Activated CD4-positive, alpha-beta T cell treated with anti-CD3 and anti-CD28 coated beads, Interleukin-2, Interleukin-6, amounts not matched to agents 100 ng/mL and 50 ng/mL, durations not matched to agents 16 hours and 8 hours (primary cell): Measurements from ENCODE around the gene ARHGAP40.

ENCODE experiments used
- DNase-seq: peaks from one replicate; pipeline ENCODE4 v3.0.0-alpha.2; 2020

The ARHGAP40 gene

GRCh38 chr20:38623061-38623460, 21.5 kb downstream of the ARHGAP40 start:
- no peak for DNase-seq

GRCh38 chr20:38624084-38624483, 22.5 kb downstream of the ARHGAP40 start:
- no peak for DNase-seq

- no peak for DNase-seq
Observed at GRCh38 chr20:38625896-38626295, 24.3 kb downstream of the ARHGAP40 start.

GRCh38 chr20:38626921-38627659, 25.5 kb downstream of the ARHGAP40 start:
- DNase-seq = no peak

- no peak for DNase-seq
Observed at GRCh38 chr20:38628580-38629470, 27.2 kb downstream of the ARHGAP40 start.

DNA sequence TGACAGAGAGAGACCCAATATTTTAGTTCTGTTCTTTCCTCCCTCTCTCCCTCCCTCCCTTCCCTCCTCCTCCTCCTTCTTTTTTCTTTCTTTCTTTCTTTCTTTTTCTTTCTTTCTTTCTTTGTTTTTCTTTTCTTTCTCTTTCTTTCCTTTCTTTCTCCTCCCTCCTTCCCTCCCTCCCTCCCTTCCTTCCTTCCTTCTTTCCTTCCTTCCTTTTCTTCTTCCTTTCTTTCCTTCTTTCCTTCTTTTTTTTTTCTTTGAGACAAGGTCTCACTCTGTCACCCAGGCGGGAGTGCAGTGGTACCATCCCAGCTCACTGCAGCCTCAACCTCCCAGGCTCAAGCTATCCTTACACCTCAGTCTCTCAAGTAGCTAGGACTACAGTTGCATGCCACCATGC, 28.4 kb downstream of the ARHGAP40 start:
- no peak for DNase-seq

GRCh38 chr20:38630727-38631126, 29.1 kb downstream of the ARHGAP40 start:
- DNase-seq = no peak

DNA sequence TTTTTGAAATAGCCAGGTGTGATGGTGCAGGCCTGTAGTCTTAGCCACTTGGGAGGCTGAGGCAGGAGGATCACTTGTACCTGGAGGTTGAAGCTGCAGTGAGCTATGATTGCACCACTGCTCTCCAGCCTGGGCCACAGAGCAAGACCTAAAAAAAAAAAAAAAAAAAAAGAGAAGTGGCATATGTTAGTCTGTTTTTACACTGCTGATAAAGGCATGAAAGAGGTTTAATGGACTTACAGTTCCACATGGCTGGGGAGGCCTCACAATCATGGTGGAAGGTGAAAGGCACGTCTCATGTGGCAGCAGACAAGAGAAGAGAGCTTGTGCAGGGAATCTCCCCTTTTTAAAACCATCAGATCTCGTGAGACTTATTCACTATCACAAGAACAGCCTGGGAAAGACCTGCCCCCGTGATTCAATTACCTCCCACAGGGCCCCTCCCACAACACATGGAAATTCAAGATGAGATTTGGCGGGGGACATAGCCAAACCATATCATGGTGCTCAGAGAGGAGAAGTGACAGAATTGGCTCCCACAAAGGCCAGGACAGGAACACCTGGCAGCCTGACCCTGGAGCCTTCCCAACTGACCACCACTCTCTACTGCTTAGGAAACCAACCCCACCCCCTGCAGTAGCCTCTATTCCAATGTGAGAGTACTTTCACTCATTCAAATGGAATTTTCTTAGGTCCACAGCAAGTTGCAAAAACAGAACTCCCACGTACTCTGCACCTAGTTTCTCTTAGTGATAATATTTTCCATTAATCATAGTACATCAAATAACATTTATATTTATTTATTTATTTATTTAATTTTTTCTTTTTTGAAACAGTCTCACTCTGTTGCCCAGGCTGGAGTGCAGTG, 29.8 kb downstream of the ARHGAP40 start:
- DNase-seq = no peak

- peak; percentile 82 for DNase-seq
Observed at GRCh38 chr20:38633577-38634093, 32.0 kb downstream of the ARHGAP40 start.

DNA sequence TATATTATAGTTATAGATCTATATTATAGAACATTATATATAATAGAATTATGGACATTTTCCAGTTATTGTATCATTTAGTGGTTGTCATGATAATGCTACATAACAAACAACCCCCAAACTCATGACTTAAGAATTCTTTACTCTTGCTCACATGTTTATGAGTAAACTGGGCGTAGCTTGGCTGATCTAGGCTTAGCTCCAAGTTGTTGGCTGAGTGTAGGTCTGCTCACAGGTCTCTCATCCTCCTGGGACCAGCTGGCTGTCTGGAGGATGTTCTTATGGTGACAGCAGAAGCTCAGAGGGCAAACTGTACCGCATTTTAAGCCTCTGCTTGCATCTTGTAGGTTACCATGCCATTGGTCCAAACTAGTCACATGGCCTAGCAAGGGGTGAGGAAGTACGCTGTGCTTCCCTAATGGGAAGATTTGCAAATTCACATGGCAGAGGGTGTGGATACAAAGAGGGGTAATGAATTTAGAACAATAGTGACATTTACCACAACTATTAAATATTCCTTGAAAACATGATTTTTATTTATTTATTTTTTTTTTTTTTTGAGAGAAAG, 34.2 kb downstream of the ARHGAP40 start:
- DNase-seq = no peak

DNA sequence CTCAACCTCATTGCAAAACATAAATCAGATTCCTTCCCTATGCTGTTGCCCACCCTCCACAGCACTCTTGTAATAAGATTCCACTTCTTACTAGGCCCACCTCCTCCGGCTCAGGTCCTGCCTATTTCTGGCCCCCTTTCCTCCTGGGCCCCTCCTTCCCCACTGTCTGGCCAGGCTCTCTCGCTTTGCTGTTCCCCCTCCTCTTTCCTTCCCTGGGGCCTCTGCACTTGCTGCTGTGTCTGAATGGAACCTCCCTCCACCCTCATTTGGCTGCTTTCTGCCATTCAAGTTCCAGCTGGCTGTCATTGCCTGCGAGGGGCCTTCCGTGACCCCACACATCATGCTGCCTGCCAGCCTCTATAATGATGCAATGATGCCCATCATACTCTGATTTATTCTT, 38.9 kb downstream of the ARHGAP40 start:
- no peak for DNase-seq

DNA sequence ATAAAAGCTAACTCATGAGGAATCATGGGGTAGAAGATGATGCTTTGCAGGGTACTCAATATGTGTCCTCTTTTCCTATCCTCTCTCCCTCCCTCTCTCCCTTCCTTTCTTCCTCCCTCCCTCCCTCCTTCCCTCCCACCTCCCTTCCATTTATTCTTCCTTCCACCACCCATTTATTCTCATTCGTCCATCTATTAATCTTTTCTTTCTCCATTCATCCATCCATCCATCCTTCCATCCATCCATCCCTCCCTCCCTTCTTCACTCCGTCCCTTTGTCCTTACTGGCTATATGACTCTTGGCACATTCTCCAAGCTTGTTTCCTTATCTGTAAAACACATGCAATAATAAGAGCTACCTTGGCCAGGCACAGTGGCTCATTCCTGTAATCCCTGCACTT, 40.9 kb downstream of the ARHGAP40 start:
- no peak for DNase-seq

GRCh38 chr20:38644588-38645260, 43.1 kb downstream of the ARHGAP40 start:
- DNase-seq = no peak

DNA sequence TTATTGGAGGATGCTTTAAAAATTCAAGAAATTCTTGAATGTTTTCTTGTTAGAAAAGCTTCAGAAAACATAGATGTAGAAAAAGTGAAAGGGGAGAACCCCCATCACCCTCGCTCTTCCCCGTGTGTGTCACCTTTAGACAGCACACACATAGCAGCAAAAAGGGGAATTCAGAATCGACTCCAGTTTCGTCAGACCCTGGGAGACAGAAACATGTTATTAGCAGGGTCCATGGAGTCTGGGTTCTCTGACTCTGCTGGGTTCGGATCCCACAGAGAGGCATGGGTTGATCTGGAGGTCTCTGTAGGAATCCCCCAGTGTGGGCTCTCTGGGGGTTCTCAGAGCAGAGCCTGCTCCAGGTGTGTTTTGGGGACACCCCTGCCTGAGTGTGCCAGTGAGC, 43.7 kb downstream of the ARHGAP40 start:
- DNase-seq = no peak

DNA sequence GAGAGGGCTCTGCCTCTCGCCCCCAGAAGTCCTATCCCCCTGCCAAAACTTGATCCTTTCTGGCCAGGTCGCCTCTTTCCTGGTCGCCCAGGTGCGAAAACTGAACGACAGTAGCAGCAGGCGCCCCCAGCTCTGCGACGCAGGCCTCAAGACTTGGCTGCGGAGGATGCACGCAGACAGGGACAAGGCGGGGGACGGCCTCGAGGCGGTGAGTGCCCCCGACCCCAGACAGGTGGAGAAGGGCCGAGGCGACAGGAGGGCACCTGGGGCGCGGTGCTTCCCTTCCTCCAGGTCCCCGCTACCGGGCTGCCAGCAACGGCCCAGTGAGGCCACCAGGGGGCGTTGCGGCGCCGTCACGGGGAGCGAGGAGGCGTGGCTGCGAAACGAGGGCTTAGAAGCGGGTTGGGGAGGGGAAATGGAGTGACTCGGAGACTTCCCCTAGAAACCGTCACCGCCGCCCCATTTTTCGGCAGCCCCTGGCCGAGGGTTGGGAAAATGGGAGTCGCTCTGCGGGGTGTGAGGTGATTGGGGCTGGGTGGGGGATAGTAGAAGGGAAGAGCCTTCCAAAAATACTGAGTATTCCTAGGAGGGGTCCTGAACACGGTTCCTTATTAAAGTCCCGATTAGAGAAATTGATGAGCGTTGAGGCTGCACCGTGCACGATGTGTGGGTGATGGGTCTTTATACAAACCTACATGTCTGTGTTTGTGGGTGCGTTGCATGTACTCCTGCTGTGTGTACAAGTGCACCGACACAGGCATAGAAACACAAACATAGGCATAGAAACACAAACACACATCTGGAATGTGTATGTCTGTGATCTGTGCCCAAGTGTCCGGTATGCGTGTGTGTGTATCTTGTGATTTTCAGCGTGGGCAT, 44.6 kb downstream of the ARHGAP40 start:
- peak; percentile 93 for DNase-seq

- DNase-seq = peak; percentile 18
Observed at GRCh38 chr20:38649275-38649891, 47.8 kb downstream of the ARHGAP40 start.

DNA sequence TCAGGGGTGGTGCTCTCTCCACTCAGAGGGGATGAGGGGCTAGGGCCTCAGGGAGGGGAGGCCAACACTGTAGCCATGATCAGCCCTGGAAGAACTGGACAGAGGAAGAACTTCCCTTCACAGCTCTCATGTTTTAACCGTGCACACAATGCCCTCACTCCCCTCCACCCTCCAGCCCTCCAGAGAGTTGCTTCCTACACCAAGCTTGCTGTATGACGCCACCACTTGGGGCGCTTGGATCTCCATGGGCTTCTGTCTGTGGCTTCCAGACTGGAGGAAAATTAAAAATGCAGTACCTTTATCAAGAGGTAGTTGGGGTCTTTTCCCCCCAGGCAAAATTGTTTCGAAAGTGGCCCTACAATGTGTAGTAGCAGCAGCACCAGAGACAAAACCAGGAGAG, 48.4 kb downstream of the ARHGAP40 start:
- no peak for DNase-seq

GRCh38 chr20:38651154-38651553, 49.5 kb downstream of the ARHGAP40 start:
- DNase-seq = no peak

DNA sequence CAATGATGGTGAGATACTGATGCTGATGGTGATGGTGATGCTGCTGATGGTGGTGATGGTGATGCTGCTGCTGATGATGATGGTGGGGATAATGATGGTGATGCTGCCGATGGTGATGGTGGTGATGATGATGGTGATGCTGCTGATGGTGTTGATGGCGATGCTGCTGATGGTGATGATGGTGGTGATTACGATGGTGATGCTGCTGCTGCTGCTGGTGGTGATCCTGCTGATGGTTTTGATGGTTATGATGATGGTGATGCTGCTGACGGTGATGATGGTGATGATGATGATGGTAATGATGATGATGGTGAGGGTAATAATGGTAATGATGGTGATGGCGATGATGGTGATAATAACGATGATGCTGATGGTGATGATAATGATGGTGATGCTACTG, 50.0 kb downstream of the ARHGAP40 start:
- DNase-seq = no peak

DNA sequence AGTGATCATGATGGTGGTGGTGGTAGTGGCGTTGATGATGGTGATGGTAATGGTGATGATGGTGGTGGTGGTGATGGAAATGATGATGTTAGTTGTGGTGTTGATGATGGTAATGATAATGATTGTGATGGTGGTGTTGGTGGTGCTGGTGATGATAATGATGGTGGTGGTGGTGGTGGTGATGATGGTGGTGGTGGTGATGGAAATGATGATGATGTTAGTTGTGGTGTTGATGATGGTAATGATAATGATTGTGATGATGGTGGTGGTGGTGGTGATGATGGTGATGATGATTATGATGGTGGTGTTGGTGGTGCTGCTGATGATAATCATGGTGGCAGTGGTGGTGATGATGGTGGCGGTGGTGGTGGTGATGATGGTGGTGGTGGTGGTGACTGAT, 51.4 kb downstream of the ARHGAP40 start:
- DNase-seq = no peak

GRCh38 chr20:38657390-38657789, 55.8 kb downstream of the ARHGAP40 start:
- DNase-seq = no peak
